ENCODE results near the gene TMEM138. TPM values are rescaled to one million over a fixed set of nuclear protein-coding genes. Genes with fewer than 3 reads are reported as not detected.

Gene TMEM138
- total RNA-seq, 2 donors from 2014 or later, result 42.0 to 45.0 TPM

DNA sequence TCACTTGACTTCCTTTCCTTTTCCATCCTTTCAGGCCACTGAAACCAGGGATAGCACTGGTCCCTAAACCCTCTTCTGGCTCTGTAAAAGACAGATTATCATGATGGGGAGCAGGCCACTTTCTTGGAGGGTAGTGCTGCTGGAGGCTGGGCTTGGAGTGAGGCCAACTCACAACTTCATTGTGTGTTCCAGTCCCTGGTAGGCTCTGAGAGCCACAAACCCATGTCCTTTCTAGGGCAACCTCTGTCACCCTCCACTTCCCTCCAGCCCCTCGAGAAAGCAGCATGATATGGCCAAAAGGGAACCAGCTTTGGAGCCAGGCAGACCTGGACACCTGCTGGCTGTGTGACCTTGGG is 26.8 kb upstream of the TMEM138 start:
- no peak for DNase-seq
- Mint-ChIP-seq H3K27me3 (ENCODE audit: low read depth) (no peaks in the 10 kb centered on the region), H3K36me3 (ENCODE audit: insufficient read depth in 2 of 2) (peaks cover 5 to 7% of the 10 kb centered on the region in 2 donors), H3K9me3 (no peaks in the 10 kb centered on the region), H3K4me1 (ENCODE audit: low read depth) (peaks cover 65% of the 10 kb centered on the region), H3K27ac (peak overlapping the region; percentile 62), H3K4me3 (no peak overlapping the region)
- no peak for ATAC-seq (replicated peaks in 1 of 2)

DNA sequence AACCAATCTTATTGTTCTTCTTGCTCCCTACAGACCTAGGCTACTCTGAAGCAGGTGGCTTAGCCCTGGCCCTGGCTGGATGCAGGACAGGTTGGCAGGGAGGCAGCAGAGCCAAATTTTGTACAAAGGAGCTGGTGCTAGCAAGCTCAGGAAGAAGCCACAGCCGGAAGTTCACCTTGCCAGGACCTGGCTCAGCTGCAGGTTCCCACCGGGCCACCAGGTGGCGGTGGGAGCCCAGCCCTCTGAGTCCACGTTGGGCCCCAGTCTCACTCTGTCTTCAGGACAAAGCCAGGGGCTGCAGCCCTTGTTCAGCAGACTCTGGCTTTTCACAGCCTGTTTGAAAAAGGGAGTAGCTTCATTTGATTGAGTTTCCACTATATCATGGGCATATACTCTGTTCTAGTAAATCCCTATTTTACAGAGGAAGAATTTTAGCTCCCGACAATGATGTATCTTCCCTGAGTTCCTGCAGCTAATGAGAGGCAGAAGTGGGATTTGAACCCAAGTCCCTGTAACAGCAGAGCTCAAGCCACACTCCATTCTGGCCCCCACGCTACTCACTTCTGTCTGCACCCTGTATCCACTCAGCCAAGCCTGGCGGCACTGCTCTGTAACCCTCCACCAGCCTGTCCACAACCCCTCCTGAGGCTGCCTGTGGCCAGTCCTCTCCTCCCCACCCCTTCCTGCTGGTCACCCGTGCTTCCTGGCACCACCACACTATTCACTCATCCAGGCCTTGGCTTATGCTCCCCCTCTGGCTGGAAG is 25.8 kb upstream of the TMEM138 start:
- Mint-ChIP-seq H3K4me3 (no peak overlapping the region), H3K27ac (peak overlapping the region; percentile 51), H3K9me3 (no peaks in the 10 kb centered on the region), H3K27me3 (ENCODE audit: low read depth) (no peaks in the 10 kb centered on the region), H3K4me1 (ENCODE audit: low read depth) (peaks cover 55% of the 10 kb centered on the region), H3K36me3 (ENCODE audit: insufficient read depth in 2 of 2) (peaks cover 5 to 7% of the 10 kb centered on the region in 2 donors)
- DNase-seq, result peak; percentile 83 to 90
- peak; percentile 54 to 59 for ATAC-seq (replicated peaks in 1 of 2)

DNA sequence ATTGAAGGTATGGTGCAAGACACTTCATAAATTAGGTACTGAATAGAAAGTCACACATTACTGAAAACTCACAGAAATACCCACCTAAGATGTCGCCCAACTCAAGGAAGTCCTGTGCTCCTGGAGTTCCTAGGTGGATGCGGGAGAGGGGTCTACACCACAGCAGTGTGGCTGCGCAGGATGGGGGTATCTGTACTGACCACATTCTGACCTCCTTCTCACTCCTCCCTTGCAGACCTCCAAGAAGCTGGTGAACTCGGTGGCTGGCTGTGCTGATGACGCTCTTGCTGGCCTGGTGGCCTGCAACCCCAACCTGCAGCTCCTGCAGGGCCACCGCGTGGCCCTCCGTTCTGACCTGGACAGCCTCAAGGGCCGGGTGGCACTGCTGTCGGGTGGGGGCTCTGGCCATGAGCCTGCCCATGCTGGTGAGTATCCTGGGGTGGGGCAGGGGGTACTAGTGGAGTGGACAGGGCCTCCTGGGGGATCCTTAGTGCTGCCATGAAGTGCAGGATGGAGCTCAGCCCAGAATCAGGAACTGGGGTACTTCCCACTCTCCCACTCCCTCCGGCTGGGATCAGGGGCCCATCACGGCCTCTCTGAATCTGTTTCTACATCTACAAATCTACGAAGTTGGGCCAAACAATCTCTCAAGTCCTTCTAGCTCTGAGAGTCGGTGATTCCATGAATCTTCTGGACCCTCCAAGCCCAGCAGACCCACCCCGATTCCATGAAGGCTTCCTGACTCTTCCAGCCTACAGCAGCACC is 24.3 kb upstream of the TMEM138 start:
- peaks cover 42% of the 10 kb centered on the region for H3K4me1 Mint-ChIP-seq (ENCODE audit: low read depth)
- ATAC-seq (replicated peaks in 1 of 2) (no peak), DNase-seq (no peak)
- peaks cover 4 to 5% of the 10 kb centered on the region in 2 donors for H3K36me3 Mint-ChIP-seq (ENCODE audit: insufficient read depth in 2 of 2)
- H3K4me3 Mint-ChIP-seq, result no peak overlapping the region
- no peak overlapping the region for H3K27ac Mint-ChIP-seq
- no peaks in the 10 kb centered on the region for H3K27me3 Mint-ChIP-seq (ENCODE audit: low read depth)
- H3K9me3 Mint-ChIP-seq, result no peaks in the 10 kb centered on the region

DNA sequence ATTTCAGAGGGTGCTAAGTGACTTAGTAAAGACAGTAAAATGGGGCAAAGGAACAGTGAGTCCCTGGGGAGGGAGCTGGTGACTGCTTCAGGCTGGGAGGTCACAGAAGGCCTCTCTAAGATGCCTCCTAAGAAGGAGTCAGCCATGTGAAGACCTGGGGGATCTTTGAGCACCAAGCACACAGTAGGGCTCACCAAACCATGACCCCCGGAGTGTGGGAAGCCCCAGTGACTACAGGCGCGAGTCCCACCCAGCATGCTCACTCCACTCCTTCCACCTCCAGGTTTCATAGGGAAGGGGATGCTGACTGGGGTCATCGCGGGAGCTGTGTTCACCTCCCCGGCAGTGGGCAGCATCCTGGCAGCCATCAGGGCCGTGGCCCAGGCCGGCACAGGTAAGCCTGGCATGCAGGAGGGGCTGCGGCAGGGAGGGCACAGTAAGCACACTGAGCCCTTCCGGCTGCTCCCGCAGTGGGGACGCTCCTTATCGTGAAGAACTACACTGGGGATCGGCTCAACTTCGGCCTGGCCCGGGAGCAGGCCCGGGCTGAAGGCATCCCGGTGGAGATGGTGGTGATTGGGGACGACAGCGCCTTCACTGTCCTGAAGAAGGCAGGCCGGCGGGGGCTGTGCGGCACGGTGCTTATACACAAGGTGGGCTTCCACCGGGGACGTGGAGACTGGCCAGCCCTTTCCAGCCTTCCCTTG is 23.2 kb upstream of the TMEM138 start:
- DNase-seq (no peak), ATAC-seq (replicated peaks in 1 of 2) (no peak)
- Mint-ChIP-seq H3K9me3 (no peaks in the 10 kb centered on the region), H3K36me3 (ENCODE audit: insufficient read depth in 2 of 2) (peaks cover 0 to 4% of the 10 kb centered on the region in 2 donors), H3K27me3 (ENCODE audit: low read depth) (no peaks in the 10 kb centered on the region), H3K4me3 (no peak overlapping the region), H3K27ac (no peak overlapping the region), H3K4me1 (ENCODE audit: low read depth) (peaks cover 33% of the 10 kb centered on the region)

DNA sequence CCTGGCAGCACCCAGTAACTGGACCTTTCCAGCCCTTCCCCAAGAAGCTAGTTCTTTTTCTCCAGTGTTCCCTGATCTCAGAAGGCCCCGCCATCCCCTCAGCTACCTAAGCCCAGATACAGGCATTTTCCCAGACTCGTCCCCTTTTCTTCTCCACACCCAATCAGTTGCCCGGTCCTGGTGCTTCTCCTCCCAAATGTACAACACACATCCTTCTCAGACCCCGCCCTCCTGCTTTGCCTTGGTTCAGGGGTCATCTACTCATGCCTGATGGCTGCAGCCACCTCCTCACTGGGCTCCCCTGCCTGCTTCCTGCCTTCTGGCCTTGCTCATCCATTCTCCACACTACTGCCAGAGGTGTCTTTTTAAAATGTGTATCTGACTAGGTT is 22.7 kb upstream of the TMEM138 start:
- Mint-ChIP-seq H3K36me3 (ENCODE audit: insufficient read depth in 2 of 2) (peaks cover 0 to 4% of the 10 kb centered on the region in 2 donors), H3K27ac (no peak overlapping the region), H3K4me3 (no peak overlapping the region), H3K27me3 (ENCODE audit: low read depth) (no peaks in the 10 kb centered on the region), H3K4me1 (ENCODE audit: low read depth) (peaks cover 27% of the 10 kb centered on the region), H3K9me3 (no peaks in the 10 kb centered on the region)
- ATAC-seq (replicated peaks in 1 of 2) (no peak), DNase-seq (no peak)

DNA sequence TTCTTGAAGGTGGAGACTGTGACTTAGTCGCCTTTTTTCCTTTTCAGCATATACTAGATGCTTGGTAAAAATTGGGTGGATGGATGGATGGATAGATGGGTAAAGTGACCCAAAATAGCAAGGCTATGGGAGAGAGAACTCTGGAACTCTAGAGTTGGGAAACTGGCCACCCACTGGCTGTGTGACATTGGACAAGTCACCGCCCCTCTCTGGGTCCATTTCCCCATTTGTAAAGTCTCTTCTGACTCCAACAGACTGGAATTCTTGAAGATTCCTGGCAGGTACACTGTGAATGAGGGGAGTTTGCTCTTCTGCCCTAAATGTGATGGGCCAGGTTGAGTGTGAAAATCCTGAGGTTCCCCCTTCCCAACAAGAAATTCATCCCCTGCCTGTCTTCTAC is 21.2 kb upstream of the TMEM138 start:
- Mint-ChIP-seq H3K27me3 (ENCODE audit: low read depth) (no peaks in the 10 kb centered on the region), H3K4me3 (no peak overlapping the region), H3K36me3 (ENCODE audit: insufficient read depth in 2 of 2) (peaks cover 0 to 4% of the 10 kb centered on the region in 2 donors), H3K4me1 (ENCODE audit: low read depth) (peaks cover 12% of the 10 kb centered on the region), H3K27ac (no peak overlapping the region), H3K9me3 (no peaks in the 10 kb centered on the region)
- ATAC-seq (replicated peaks in 1 of 2), result no peak
- no peak for DNase-seq

- no peaks in the 10 kb centered on the region for H3K9me3 Mint-ChIP-seq
- no peak overlapping the region for H3K27ac Mint-ChIP-seq
Observed at GRCh38 chr11:61341706-61342105, 20.5 kb upstream of the TMEM138 start.

GRCh38 chr11:61342207-61342803 is 19.9 kb upstream of the TMEM138 start:
- no peak overlapping the region for H3K27ac Mint-ChIP-seq
- H3K36me3 Mint-ChIP-seq (ENCODE audit: insufficient read depth in 2 of 2), result peaks cover 0 to 4% of the 10 kb centered on the region in 2 donors
- ATAC-seq (replicated peaks in 1 of 2) (no peak), DNase-seq (no peak)
- H3K4me3 Mint-ChIP-seq, result no peak overlapping the region
- no peaks in the 10 kb centered on the region for H3K27me3 Mint-ChIP-seq (ENCODE audit: low read depth)
- no peaks in the 10 kb centered on the region for H3K9me3 Mint-ChIP-seq
- H3K4me1 Mint-ChIP-seq (ENCODE audit: low read depth), result no peaks in the 10 kb centered on the region

More at GRCh38 chr11:61341706-61342105, 20.5 kb upstream of the TMEM138 start:
- peaks cover 5% of the 10 kb centered on the region for H3K4me1 Mint-ChIP-seq (ENCODE audit: low read depth)
- ATAC-seq (replicated peaks in 1 of 2) (no peak), DNase-seq (no peak)
- no peak overlapping the region for H3K4me3 Mint-ChIP-seq
- no peaks in the 10 kb centered on the region for H3K27me3 Mint-ChIP-seq (ENCODE audit: low read depth)
- H3K36me3 Mint-ChIP-seq (ENCODE audit: insufficient read depth in 2 of 2), result peaks cover 0 to 4% of the 10 kb centered on the region in 2 donors

GRCh38 chr11:61343792-61344745 is 18.1 kb upstream of the TMEM138 start:
- Mint-ChIP-seq H3K27me3 (ENCODE audit: low read depth) (no peaks in the 10 kb centered on the region), H3K27ac (no peak overlapping the region), H3K4me1 (ENCODE audit: low read depth) (no peaks in the 10 kb centered on the region), H3K9me3 (no peaks in the 10 kb centered on the region), H3K36me3 (ENCODE audit: insufficient read depth in 2 of 2) (peaks cover 0 to 6% of the 10 kb centered on the region in 2 donors), H3K4me3 (no peak overlapping the region)
- no peak for DNase-seq
- no peak for ATAC-seq (replicated peaks in 1 of 2)

- Mint-ChIP-seq H3K27ac (no peak overlapping the region), H3K4me3 (no peak overlapping the region), H3K9me3 (no peaks in the 10 kb centered on the region), H3K36me3 (ENCODE audit: insufficient read depth in 2 of 2) (peaks cover 0 to 7% of the 10 kb centered on the region in 2 donors), H3K4me1 (ENCODE audit: low read depth) (no peaks in the 10 kb centered on the region), H3K27me3 (ENCODE audit: low read depth) (no peaks in the 10 kb centered on the region)
- DNase-seq, result no peak
- ATAC-seq (replicated peaks in 1 of 2), result no peak
Observed at GRCh38 chr11:61345170-61345610, 17.0 kb upstream of the TMEM138 start.

DNA sequence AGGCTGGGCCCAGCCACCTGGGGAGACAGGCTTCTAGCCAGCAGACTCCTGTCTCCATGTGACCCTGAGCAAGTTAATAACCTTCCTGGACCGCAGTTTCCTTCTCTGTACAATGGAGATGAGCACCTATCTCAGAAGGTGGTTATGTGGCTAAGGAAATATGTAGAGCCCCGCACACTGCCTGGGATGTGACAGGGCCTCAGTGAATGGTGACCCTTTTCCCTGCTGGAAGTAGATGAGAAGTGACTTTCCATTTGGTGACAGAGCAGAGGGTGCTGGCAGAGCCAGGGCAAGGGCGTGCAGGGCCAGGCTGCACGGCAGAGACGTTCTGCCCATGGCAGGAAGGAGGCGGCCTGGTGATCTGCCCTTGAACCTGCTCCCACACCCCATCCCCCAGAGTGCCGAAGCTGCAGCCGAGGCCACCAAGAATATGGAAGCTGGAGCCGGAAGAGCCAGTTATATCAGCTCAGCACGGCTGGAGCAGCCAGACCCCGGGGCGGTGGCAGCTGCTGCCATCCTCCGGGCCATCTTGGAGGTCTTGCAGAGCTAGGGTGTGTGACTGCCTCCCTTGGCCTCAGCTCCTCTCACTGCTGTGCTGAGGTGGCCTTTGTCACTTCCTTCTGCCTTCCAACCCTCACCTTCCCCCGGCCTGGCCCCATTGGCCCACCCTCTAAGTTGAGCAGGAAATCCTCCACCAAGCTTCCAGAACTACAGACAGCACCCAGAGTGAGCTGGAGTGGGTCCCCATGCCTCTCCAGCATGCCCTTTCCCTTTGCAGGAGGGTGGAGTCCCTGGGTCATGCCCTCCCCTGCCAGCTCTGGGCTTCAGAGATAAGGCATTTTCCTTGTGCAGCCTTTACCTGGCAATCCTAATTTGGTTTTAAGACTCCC is 16.0 kb upstream of the TMEM138 start:
- Mint-ChIP-seq H3K9me3 (no peaks in the 10 kb centered on the region), H3K4me1 (ENCODE audit: low read depth) (no peaks in the 10 kb centered on the region), H3K27ac (no peak overlapping the region), H3K27me3 (ENCODE audit: low read depth) (no peaks in the 10 kb centered on the region), H3K36me3 (ENCODE audit: insufficient read depth in 2 of 2) (peaks cover 0 to 7% of the 10 kb centered on the region in 2 donors), H3K4me3 (no peak overlapping the region)
- DNase-seq (no peak), ATAC-seq (replicated peaks in 1 of 2) (no peak)

Measured in activated T-cell treated with anti-CD3 and anti-CD28 coated beads, Interleukin-2, amount 50 U/mL, for 72 hours (primary cell).